Measurements from ENCODE around the gene LRMDA. TPM values are rescaled to one million over a fixed set of nuclear protein-coding genes. Genes with fewer than 3 reads are reported as not detected.
A peak's percentile ranks its signal among the peaks of the same experiment; 100 is the strongest.

Gene LRMDA
- polyA plus RNA-seq, 1 donor from 2014 or later: not detected

GRCh38 chr10:76252733-76253132 is 821.3 kb downstream of the LRMDA start:
- Mint-ChIP-seq H3K9me3 (peaks cover 0 to 5% (median 0%) of the 10 kb centered on the region in 3 donors), H3K4me3 (no peak overlapping the region), H3K36me3 (no peaks in the 10 kb centered on the region), H3K27ac (no peak overlapping the region), H3K4me1 (no peaks in the 10 kb centered on the region), H3K27me3 (no peaks in the 10 kb centered on the region)

GRCh38 chr10:76255241-76255640 is 823.8 kb downstream of the LRMDA start:
- H3K9me3 Mint-ChIP-seq: peaks cover 4 to 12% (median 8%) of the 10 kb centered on the region in 3 donors
- H3K27me3 Mint-ChIP-seq: no peaks in the 10 kb centered on the region
- H3K4me3 Mint-ChIP-seq: no peak overlapping the region
- no peaks in the 10 kb centered on the region for H3K4me1 Mint-ChIP-seq
- no peak overlapping the region for H3K27ac Mint-ChIP-seq
- H3K36me3 Mint-ChIP-seq: no peaks in the 10 kb centered on the region

- peak overlapping the region in 1 of 3 donors; percentile 16 for H3K27ac Mint-ChIP-seq
- H3K9me3 Mint-ChIP-seq: peaks cover 6 to 24% (median 11%) of the 10 kb centered on the region in 3 donors
- no peaks in the 10 kb centered on the region for H3K27me3 Mint-ChIP-seq
- no peaks in the 10 kb centered on the region for H3K36me3 Mint-ChIP-seq
- H3K4me3 Mint-ChIP-seq: no peak overlapping the region
- no peaks in the 10 kb centered on the region for H3K4me1 Mint-ChIP-seq
Observed at GRCh38 chr10:76257816-76258215, 826.4 kb downstream of the LRMDA start.

- Mint-ChIP-seq H3K4me3 (no peak overlapping the region), H3K27ac (no peak overlapping the region), H3K4me1 (no peaks in the 10 kb centered on the region), H3K9me3 (peaks cover 2 to 12% (median 6%) of the 10 kb centered on the region in 3 donors), H3K36me3 (no peaks in the 10 kb centered on the region), H3K27me3 (no peaks in the 10 kb centered on the region)
Observed at GRCh38 chr10:76265441-76266113, 834.2 kb downstream of the LRMDA start.

- H3K27me3 Mint-ChIP-seq: no peaks in the 10 kb centered on the region
- peaks cover 2 to 12% (median 4%) of the 10 kb centered on the region in 3 donors for H3K9me3 Mint-ChIP-seq
- H3K27ac Mint-ChIP-seq: no peak overlapping the region
- H3K36me3 Mint-ChIP-seq: no peaks in the 10 kb centered on the region
- no peak overlapping the region for H3K4me3 Mint-ChIP-seq
- no peaks in the 10 kb centered on the region for H3K4me1 Mint-ChIP-seq
Observed at GRCh38 chr10:76268530-76268929, 837.1 kb downstream of the LRMDA start.

- H3K4me1 Mint-ChIP-seq: no peaks in the 10 kb centered on the region
- H3K9me3 Mint-ChIP-seq: peaks cover 2 to 12% (median 4%) of the 10 kb centered on the region in 3 donors
- H3K4me3 Mint-ChIP-seq: no peak overlapping the region
Observed at GRCh38 chr10:76268954-76269353, 837.5 kb downstream of the LRMDA start.

GRCh38 chr10:76270464-76270863 is 839.0 kb downstream of the LRMDA start:
- H3K27me3 Mint-ChIP-seq: no peaks in the 10 kb centered on the region
- H3K4me3 Mint-ChIP-seq: no peak overlapping the region
- H3K9me3 Mint-ChIP-seq: peaks cover 2 to 19% (median 5%) of the 10 kb centered on the region in 3 donors
- H3K36me3 Mint-ChIP-seq: no peaks in the 10 kb centered on the region
- no peaks in the 10 kb centered on the region for H3K4me1 Mint-ChIP-seq
- no peak overlapping the region for H3K27ac Mint-ChIP-seq

More at GRCh38 chr10:76268954-76269353, 837.5 kb downstream of the LRMDA start:
- H3K27me3 Mint-ChIP-seq: no peaks in the 10 kb centered on the region
- H3K27ac Mint-ChIP-seq: no peak overlapping the region
- no peaks in the 10 kb centered on the region for H3K36me3 Mint-ChIP-seq

- Mint-ChIP-seq H3K36me3 (peaks cover 3% of the 10 kb centered on the region), H3K4me3 (no peak overlapping the region), H3K27me3 (no peaks in the 10 kb centered on the region), H3K9me3 (peaks cover 4 to 26% (median 5%) of the 10 kb centered on the region in 3 donors), H3K27ac (no peak overlapping the region), H3K4me1 (no peaks in the 10 kb centered on the region)
Observed at GRCh38 chr10:76274933-76275332, 843.5 kb downstream of the LRMDA start.

GRCh38 chr10:76278811-76279460 is 847.5 kb downstream of the LRMDA start:
- no peaks in the 10 kb centered on the region for H3K4me1 Mint-ChIP-seq
- no peak overlapping the region for H3K27ac Mint-ChIP-seq
- peaks cover 4 to 17% (median 8%) of the 10 kb centered on the region in 3 donors for H3K9me3 Mint-ChIP-seq
- H3K36me3 Mint-ChIP-seq: peaks cover 3% of the 10 kb centered on the region
- H3K27me3 Mint-ChIP-seq: no peaks in the 10 kb centered on the region
- H3K4me3 Mint-ChIP-seq: no peak overlapping the region

- Mint-ChIP-seq H3K9me3 (peaks cover 3 to 4% (median 4%) of the 10 kb centered on the region in 3 donors), H3K27ac (no peak overlapping the region), H3K4me3 (no peak overlapping the region), H3K27me3 (no peaks in the 10 kb centered on the region), H3K36me3 (peaks cover 2% of the 10 kb centered on the region), H3K4me1 (no peaks in the 10 kb centered on the region)
Observed at GRCh38 chr10:76281659-76282058, 850.2 kb downstream of the LRMDA start.

- H3K4me3 Mint-ChIP-seq: no peak overlapping the region
- H3K36me3 Mint-ChIP-seq: peaks cover 2% of the 10 kb centered on the region
- no peaks in the 10 kb centered on the region for H3K27me3 Mint-ChIP-seq
- H3K27ac Mint-ChIP-seq: no peak overlapping the region
- H3K4me1 Mint-ChIP-seq: no peaks in the 10 kb centered on the region
- H3K9me3 Mint-ChIP-seq: peaks cover 3 to 4% (median 3%) of the 10 kb centered on the region in 3 donors
Observed at GRCh38 chr10:76282061-76283025, 850.9 kb downstream of the LRMDA start.

- Mint-ChIP-seq H3K27me3 (no peaks in the 10 kb centered on the region), H3K9me3 (peaks cover 0 to 3% (median 3%) of the 10 kb centered on the region in 3 donors), H3K4me1 (no peaks in the 10 kb centered on the region), H3K27ac (no peak overlapping the region), H3K36me3 (peaks cover 2% of the 10 kb centered on the region), H3K4me3 (no peak overlapping the region)
Observed at GRCh38 chr10:76284351-76284750, 852.9 kb downstream of the LRMDA start.

- H3K27ac Mint-ChIP-seq: no peak overlapping the region
- no peak overlapping the region for H3K4me3 Mint-ChIP-seq
- peaks cover 2% of the 10 kb centered on the region for H3K36me3 Mint-ChIP-seq
- H3K4me1 Mint-ChIP-seq: no peaks in the 10 kb centered on the region
- H3K9me3 Mint-ChIP-seq: peaks cover 0 to 3% (median 3%) of the 10 kb centered on the region in 3 donors
- H3K27me3 Mint-ChIP-seq: no peaks in the 10 kb centered on the region
Observed at GRCh38 chr10:76285012-76285411, 853.6 kb downstream of the LRMDA start.

- H3K4me1 Mint-ChIP-seq: no peaks in the 10 kb centered on the region
- no peaks in the 10 kb centered on the region for H3K27me3 Mint-ChIP-seq
- H3K4me3 Mint-ChIP-seq: no peak overlapping the region
Observed at GRCh38 chr10:76285515-76285914, 854.1 kb downstream of the LRMDA start.

GRCh38 chr10:76286536-76286935 is 855.1 kb downstream of the LRMDA start:
- Mint-ChIP-seq H3K4me1 (no peaks in the 10 kb centered on the region), H3K4me3 (no peak overlapping the region), H3K9me3 (peaks cover 0 to 3% (median 3%) of the 10 kb centered on the region in 3 donors), H3K27me3 (no peaks in the 10 kb centered on the region), H3K36me3 (peaks cover 4% of the 10 kb centered on the region), H3K27ac (no peak overlapping the region)

More at GRCh38 chr10:76285515-76285914, 854.1 kb downstream of the LRMDA start:
- Mint-ChIP-seq H3K9me3 (peaks cover 0 to 3% (median 3%) of the 10 kb centered on the region in 3 donors), H3K27ac (no peak overlapping the region), H3K36me3 (peaks cover 2% of the 10 kb centered on the region)

Measured in IgD-negative memory B cell (primary cell).